Activated CD4-positive, alpha-beta T cell treated with anti-CD3 and anti-CD28 coated beads, Interleukin-10, Interleukin-2, amounts not matched to agents 100 ng/mL and 50 ng/mL, durations not matched to agents 16 hours and 8 hours (primary cell): ENCODE measurements around the gene MYOZ3.

Source experiments
- DNase-seq: peaks from one replicate; pipeline ENCODE4 v3.0.0-alpha.2; 2020

MYOZ3 gene

DNA sequence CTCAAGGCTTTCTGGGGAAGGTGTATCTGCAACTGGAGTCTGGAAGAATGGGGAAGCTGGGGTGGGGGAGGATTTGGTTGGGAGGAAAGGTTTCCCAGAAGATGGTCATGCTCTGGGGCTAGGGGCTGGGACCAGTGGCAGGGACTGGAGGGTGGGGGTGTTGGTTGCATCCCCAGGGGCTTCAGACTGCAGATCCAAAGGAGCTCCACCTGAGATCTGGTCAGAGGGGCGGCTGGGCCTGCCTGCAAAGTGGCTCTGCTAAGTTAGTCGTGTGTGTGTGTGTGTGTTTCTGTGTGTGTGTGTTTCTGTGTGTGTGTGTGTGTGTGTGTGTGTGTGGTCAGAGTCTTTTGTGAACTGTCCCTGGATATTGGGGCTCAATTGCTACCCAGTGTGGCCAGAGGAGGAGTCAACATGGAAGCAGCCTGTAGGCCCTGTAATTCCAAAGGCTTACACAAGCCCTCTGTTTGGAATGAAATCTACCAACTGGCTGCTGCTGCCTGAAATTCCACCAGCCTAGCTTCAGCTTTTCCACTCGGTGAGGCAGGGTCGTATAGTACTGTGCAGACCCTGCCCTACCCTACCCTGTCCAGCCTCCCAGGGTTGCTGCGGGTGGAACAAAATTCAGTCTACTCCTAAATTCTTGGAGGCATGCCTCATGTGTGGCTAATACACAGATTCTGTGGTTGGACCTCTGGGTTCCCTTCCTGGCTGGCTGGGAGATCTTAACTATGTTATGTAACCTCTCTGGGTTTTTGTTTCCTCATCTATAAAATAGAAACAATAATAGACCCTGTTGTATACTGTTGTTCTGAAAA is 33.1 kb upstream of the MYOZ3 start:
- no peak for DNase-seq

DNA sequence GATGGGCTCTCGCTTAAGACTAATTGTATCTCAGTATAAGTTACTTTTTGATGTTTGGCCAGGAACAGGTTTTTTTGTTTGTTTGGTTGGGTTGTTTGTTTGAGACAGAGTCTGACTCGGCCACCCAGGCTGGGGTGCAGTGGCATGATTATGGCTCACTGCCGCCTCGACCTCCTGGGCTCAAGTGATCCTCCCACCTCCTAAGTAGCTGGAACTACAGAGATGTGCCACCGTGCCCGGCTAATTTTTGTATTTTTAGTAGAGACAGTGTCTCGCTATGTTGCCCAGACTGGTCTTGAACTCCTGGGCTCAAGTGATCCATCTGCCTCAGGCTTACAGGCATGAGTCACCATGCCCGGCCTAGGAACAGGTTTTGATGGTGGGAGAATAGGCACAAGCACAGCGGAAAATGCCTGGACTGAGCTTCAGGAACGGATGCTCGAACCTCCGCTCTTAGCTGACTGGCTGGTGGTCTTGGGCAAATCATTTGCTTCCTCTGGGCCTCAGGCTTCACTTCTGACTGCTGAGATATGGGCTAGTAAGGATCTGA is 32.0 kb upstream of the MYOZ3 start:
- DNase-seq = no peak

DNA sequence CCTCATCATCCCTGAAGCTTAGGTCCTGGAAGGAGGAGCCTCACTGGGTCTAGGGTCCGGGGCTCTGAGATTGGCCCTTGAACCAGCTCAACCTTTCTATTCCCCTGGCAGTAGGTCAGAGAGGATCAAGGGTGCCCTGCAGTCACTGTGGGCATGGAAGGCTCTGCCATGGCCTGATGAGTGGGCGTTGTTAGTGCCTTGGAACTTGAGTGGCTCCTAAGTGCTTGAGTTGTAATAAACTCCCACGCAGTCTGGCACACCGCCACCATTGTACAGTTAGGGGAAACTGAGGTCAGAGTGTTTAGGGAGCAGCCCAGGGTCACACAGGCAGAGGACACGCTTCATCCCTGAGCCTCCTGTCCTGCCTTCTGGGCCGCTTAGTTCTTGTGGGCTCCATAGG is 31.0 kb upstream of the MYOZ3 start:
- no peak for DNase-seq

DNA sequence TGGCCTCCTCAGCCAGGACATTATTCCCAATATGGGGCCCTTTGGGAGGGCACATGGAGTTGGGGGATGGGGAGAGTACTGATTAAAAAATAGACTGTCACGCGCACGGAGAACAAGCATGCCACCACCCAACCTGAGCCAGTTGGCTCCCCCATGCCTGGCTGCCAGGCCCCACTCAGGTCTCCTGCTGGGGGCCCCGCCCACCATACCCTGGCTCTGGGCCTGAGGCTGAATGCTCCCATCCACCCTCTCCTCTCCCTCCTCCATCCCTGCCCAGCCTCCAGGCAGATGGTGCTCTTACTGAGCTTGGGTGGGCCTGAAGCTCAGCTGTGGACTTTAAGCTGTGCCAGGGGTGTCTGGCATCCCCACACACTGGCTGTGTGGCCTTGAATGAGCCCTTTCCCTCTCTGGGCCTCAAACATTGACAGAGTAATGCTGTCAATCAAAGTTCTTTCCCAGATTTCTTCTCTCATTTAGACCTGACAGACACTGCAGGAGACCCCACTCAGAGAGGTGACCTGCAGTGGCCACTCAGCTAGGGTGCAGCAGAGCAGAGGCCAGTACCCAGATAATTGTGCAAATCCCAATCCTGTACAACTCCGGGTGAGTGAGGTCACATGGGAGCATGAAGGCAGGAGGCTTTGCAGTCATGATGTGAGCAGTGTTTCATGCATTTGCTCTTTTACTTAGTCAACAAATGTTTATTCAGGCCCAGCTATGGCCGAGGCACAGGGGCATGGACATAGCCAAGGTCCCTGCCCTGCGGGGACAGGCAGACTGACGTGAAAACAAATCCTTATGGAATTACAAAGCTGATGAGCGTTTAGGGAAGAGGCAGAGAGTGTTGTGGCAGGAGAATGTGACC is 30.4 kb upstream of the MYOZ3 start:
- DNase-seq = no peak

DNA sequence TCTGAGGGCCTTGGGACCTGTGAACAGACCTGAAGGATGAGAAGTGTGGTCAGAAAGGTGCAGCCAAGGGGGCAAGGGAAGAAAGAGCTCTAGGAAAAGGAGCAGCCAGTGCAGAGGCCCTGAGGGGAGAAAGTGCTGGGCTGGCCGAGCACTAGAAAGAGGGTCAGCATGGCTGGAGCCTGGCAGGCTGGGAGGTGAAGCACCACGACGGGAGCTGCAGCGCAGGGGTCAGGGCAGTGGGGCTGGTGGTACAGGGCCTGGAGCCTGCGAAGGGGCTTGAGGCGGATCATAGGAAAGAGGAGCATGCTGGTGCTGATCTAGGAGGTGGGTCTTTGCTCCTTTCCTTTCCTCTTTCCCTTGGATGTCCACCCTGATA is 29.7 kb upstream of the MYOZ3 start:
- no peak for DNase-seq

DNA sequence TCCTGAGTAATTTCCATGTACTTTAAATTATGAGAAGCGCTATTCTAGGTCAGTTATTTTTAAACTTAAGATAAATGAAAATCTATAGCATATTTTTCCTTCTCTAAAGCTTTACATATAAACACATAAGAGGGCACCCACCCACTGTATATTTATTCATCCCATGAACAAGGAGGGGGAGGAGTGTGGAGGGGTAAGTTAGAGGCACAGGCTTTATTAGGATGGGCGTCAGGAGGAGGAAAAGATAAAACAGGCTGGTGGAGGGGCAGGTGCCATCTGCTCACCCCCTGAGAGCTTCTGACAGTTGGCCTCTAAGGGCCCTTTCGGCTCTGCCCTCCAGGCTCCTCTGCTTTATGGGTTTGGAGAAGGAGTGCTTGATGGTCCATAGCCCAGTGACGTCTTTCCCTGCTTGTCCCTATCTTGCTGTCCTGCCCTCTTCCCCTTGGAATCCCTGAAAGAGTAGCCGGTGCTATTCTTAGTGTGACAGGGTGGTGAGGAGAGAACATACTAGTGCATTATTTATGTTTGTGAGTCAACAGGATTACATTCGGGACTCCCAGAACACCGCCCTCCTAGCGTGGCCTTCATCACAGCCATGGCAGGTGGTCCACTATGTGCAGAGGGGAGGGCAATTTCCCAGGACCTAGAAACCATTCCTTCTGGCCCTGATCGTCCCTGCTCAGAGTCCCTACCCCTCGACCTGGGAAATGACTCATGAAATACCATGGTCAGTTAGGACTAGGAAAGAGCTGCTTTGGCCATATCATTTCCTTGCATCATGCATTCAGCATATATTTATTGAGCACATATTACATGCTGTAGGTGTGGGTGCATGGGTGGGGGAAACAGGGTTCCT is 28.5 kb upstream of the MYOZ3 start:
- DNase-seq = no peak

DNA sequence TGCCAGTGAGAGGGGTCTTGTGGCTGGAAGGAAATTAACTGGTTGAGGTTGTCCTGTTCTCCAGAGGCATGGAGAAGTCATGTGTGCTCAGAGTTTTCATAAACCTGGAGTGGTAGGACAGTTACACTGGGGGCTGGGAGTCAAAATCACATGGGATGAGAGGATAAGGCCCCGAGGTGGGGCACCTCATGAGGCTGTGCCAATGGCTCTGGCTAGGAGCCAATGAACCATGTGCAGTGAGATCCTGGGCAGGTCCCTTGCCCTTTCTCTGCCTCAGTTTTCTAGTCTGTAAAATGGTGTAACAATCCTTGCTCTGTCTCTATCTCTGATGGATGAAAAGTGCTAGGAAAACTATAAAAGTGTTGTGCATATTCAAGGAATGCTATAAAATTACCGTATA is 27.6 kb upstream of the MYOZ3 start:
- DNase-seq = no peak

DNA sequence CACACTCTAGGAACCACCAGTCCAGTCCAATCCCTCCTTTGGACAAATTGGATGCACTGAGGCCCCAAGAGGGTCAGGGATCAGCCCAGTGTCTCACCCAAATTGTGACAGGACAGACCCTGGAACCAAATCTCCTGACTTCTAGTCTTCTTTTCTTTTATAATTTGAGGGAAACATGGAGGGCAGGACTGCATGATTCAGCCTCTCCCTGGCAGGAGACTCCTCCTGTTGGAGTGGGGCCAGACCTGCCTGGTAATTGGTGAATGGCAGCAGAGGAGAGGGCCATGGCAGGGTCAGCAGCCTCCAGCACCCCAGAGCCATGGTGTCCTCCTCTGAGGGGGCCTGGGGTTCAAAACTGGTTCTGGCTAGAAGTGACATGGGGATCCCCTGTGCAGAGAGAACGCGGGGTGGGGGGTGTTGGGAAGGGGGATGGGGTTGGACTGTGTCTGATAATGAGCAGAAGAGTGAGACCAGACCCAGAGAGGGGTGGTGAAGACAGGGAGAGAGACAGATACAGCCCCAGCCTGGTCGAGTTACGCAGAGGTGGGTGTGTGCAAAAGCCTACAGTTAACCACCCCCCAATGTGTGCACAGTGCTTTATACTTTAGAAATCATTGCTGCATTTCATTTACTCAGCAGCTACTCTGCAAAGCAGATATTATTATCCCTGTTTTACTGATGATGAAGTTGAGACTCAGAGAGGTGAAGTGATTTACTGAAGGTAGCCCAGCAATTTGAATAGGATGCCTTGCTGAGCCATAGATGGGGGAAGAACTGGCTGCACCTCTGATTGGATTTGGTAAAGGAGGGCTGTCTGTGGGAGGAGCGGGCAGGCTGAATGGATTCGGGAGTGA is 24.4 kb upstream of the MYOZ3 start:
- DNase-seq = no peak

DNA sequence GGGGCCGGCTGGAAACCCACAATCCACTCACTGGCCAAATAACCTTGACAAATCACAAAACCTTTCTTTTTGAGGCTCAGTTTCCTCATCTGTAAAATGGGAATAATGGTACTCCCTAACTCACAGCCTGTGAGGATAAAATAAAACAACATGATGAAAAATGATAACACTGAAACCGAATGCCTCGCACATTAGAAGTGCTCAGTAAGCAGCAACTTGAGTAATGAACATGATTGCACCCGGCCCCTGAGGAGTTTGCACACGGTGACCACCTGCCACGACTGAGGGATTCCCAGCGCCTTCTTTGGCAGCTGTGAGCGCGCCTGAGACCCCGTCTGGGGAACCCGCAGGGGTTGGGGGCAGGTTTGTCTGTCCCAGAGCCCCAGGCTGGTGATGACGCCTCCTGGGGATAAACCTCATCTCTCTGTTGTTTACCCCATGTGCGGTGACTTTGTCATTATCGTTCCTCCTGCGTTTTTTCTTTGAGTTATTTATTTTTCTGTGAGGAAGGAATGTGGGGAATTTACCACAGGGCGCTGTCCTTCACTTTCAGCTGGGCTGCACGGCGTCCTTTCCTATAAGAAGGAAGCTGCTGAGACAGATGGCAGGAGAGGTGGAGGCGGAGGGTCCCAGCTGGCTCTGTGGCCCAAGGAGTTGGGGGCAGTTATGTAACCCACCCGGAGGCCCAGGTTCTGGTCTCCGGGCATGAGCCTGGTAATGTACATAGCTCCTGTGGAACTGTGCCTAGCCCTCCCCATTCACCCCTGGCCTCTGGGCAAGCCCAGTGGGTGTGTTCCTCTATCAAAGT is 23.6 kb upstream of the MYOZ3 start:
- no peak for DNase-seq

DNA sequence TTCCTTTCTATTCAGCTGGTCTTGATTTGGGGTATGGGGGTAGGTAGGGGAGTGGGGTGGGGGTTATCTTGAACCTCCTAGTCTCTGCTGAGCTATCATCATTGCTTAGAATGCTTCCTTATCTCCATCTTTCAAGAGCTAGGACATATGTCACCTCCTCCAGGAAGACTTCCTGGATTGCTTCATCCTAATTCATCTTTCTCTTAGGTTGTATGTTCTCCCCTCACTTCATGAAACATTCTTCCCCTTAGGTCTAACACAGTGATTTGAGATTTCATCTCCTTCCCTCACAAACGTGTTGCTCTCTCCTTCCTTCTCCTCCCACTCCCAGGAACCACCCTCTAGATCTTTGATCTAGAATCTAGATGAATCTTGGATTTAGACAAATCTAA is 23.0 kb upstream of the MYOZ3 start:
- no peak for DNase-seq

DNA sequence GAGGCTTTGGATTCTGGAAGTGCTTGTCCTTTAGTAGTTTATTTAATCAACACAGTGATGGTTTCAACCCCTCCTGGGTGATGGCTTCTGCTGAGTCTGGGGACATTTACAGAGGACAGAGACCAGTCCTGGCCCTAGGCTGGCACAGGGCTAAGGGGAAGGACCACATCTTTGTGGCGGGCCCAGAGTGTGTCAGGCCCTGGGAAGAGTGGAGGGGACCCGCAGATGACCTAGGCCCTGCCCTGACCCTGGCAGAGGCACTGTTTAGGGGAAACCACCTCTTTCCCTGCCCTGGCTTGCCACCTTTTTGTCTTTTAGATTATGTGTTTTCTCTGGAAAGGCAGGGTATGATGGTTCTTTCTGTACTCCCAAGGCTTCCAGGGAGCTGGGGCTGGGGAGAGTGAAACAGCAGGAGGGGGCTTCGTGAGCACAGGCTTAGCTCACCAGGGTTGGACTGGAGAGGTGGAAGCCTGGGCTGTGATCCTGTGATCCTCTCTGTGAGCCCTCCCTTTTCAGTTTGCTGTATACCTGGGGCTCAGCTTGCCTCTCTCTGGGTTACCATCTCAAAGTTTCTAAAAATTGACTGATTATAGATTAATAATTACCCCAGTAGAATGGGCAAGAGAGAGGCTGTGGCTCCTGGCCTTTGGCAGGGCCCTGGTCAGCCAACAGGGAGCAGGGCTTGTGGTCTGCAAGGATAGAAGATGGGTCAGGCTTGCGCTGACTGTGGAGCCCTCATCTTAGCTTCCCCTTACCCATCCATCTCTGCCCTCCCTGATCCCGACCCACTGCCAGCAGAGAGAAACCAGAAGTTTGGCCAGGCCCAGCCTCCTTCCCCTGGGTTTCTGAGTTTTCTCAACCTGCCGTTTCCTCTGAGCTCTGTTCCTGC is 22.3 kb upstream of the MYOZ3 start:
- no peak for DNase-seq

DNA sequence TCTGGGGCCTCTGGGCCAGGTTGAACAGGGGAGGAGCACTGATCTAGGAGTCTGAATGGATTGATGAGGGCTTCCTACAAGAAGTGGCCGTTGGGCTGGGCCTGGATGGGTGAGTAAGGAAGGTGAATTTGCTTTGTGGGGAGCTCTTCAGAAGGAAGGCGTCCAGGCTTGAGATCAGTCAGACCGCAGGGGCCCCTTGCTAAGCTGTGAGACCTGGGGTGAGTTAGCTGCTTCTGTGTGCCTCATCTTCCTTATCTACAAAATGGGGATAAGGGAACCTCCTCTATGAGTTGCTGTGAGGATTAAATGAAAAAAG is 21.7 kb upstream of the MYOZ3 start:
- no peak for DNase-seq

DNA sequence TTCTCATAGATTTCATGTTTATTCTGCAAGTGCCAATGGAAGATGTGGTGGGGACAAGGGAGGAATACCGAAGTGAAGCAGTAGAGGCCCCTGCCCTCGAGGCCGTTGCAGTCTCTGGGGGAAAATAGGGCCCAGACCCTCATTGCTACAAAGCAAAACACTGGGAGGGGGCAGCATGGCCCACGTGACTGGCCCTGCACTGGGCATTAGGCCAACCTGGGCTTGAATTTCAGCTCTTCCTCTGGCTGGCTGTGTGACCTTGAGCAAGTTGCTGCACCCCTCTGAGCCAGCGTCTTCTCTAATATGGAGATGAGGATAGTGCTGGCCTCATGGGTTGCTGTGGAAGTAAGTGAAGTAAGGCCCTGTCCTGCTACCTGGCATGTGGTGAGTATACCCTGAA is 21.3 kb upstream of the MYOZ3 start:
- no peak for DNase-seq

DNA sequence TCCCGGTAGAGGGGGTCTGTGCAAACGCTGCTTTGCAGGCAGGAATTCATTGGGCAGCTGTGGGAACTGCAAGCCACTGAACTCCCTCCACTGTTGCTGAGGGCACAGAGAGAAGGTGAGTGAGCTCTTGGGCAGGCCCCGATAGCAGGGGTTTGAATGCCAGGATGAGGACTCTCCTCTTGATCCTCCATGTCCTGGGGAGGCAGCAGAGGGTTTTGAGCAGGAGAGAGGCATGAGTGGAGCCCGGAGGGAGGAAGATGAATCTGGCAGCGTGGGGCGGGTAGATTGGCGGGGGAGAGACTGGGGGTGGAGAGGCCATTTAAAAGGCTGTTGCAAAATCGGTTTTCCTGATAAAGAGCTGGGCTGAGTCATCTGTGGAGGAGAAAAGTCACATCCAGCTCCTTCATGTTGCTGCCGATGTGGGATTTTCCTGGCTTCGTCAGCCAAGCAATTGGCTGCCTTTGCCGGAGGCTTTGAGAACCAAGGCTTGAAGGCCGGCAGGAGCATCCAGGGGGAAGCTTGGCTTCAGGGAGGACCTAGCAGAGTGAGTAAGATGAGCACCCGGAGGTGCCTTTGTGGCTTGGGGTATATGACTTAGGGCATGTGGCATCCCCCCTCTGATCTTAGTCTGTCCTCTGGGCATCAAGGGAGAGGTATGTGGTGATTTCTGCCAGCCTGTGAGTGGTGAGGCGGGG is 20.6 kb upstream of the MYOZ3 start, which contains the start of gene SYNPO:
TSS of gene SYNPO (plus strand) at position 350 of the 695 bp plus-strand sequence. CDS start 7,616 bp downstream, outside the sequence.
- DNase-seq = no peak

DNA sequence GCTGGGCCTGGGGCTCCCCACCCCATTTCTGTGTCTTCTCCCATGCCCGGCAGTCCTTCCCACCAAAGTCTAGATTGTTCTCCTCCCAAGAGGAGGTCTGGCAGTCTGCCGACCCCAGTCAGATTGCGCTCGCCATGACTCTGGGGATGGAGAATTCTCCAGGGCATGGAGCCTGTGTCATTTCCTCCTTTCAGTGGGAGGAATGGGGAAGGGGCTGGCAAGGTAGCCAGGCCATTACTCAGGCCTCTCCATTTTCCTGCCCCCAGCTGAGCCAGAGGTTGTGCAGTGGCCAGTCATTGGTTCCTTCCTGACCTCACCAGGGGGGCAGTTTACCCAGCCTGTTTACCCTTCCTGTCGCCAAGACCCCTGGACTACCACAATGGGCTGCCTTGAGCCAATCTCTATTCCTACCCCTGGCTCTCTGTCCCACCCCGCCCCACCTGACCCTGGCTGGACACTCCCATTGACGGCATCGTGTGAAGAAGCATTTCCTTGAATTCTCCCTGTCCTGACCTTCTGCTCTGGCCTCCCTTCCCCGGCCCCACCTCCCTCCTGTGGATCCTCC is 20.0 kb upstream of the MYOZ3 start:
- DNase-seq = no peak

DNA sequence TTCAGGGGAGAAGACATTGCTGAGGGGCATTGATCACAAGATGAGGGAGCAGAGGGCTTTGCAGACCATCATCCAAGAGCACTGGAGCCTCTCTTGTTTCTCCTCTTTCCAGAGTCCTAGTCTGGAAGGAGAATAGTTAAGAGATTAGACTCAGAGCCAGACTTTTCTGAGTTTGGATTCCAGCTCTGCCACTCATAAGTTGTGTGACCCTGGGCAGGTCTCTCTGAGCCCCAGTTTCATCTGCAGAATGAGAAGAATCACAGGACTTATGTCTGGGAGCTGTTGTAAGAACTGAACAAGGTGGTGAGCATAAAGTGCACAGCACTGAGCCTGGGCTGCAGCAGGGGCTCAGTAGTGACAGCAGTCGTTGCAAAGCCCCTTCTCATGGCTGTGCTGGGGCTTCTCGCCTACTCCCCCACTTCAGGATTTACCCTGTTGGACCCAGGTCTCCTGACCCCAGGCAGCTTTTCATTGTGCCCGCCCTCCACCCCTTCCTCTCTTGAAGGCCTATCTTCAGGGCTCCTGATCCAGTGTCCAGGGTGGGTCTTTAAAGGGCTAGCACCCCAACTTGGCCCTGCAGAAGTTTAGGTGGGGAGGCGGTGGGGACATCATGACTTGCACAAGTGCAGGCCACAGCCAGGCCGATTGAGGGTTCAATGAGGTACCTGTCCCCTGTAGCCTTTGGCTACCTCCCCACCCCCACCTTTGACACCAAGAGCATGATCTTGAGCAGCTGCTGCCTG is 19.1 kb upstream of the MYOZ3 start:
- DNase-seq = no peak

DNA sequence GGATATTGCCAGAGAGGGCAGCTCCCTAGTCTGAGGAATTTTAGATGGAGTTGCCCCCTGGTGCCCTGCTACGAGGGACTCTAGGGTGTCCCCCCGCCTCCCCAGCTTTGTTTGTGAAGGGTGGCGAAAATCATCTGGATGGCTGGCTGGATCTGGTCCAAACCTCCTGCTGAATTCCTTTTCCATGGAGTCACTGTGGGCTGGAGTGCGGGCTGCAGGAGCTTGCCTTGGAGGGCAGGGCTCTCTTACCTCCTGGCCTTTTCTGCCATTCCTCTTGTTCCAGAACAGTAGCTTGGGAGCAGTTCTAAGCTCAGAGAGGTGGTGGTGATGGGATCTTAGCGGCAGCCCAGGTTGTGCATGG is 18.5 kb upstream of the MYOZ3 start:
- DNase-seq = no peak

DNA sequence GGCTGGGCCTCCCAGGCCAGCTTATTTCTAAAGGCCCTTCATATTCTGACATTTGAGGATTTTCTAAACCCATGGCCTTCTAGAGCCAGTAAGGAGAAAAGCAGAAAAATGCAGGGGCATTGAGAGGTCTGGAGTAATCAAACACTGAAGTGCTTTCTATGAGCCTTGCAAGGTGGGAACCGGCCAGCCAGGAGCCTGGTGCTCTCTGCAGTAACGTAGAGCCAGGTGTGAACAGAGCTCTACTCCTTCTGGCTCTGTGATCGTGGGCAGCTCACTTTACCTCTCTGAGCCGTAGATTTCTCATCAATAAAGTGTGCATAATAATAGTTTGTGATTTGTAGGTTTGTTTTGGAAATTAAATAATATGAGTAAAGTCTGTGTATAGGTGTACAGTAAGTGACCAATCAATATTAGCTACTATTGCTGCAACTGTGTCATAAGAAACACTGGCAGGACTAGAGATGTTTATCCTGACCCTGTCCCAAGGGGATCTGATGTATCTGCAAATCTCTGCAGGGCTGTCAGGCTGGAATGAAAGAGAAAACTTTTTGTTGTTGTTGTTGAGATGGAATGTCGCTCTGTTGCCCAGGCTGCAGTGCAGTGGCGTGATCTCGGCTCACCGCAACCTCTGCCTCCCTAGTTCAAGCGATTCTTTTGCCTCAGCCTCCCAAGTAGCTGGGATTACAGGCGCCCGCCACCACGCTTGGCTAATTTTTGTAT is 17.9 kb upstream of the MYOZ3 start:
- DNase-seq = no peak
